NOMO-1 treated with dmso at 0.1 percent for 144 hours (cell line): ENCODE results near the gene NAA38.

Source experiments
- DNase-seq: peaks from one replicate; lab custom pipeline; 2025; ENCODE audit not compliant: unreplicated experiment; lab: John Stamatoyannopoulos, UW

NAA38 gene

GRCh38 chr17:7841396-7841914, 15.9 kb downstream of the NAA38 start:
- DNase-seq = peak; percentile 64

- DNase-seq = no peak
These were observed 16.5 kb downstream of the NAA38 start for GRCh38 chr17:7840875-7841274.

GRCh38 chr17:7840441-7840840, 16.9 kb downstream of the NAA38 start:
- DNase-seq = no peak

GRCh38 chr17:7839876-7840261, 17.5 kb downstream of the NAA38 start:
- no peak for DNase-seq

- peak; percentile 76 for DNase-seq
These were observed 18.0 kb downstream of the NAA38 start for GRCh38 chr17:7839190-7839875.

GRCh38 chr17:7838090-7839075, 19.0 kb downstream of the NAA38 start:
- peak; percentile 76 for DNase-seq

- no peak for DNase-seq
These were observed 19.8 kb downstream of the NAA38 start for GRCh38 chr17:7837408-7838088.

- DNase-seq = peak; percentile 91
These were observed 20.6 kb downstream of the NAA38 start for GRCh38 chr17:7836596-7837407.

- no peak for DNase-seq
These were observed 21.4 kb downstream of the NAA38 start for GRCh38 chr17:7835814-7836595.

- peak; percentile 87 for DNase-seq
These were observed 22.2 kb downstream of the NAA38 start for GRCh38 chr17:7834957-7835813.

- DNase-seq = no peak
These were observed 22.8 kb downstream of the NAA38 start for GRCh38 chr17:7834542-7834956.

GRCh38 chr17:7833795-7834541, 23.4 kb downstream of the NAA38 start, which contains the start of gene KDM6B:
Gene KDM6B (plus strand): TSS chr17:7834217. CDS start chr17:7845555, 11,338 bp downstream.
- DNase-seq = peak; percentile 94

GRCh38 chr17:7833011-7833794, 24.2 kb downstream of the NAA38 start:
- DNase-seq = no peak

GRCh38 chr17:7832431-7832830, 24.9 kb downstream of the NAA38 start:
- DNase-seq = no peak

GRCh38 chr17:7831233-7831632, 26.1 kb downstream of the NAA38 start:
- no peak for DNase-seq

- DNase-seq = no peak
These were observed 26.7 kb downstream of the NAA38 start for GRCh38 chr17:7830616-7831015.
